HepG2 (cell line): Measurements from ENCODE around the gene MARK2. TPM values are rescaled to one million over a fixed set of nuclear protein-coding genes. Genes with fewer than 3 reads are reported as not detected.
A peak's percentile ranks its signal among the peaks of the same experiment; 100 is the strongest.

ENCODE experiments used
- ARID4A ChIP-seq: sonication (generic); formaldehyde crosslinking; IDR thresholded peaks from 2 replicates; pipeline ENCODE4 v1.5.0; 2020; ENCODE audit warnings: mild to moderate bottlenecking, missing genetic modification reagents, borderline replicate concordance
- CBX1 ChIP-seq: IDR thresholded peaks from one replicate; pipeline ENCODE4 v1.6.1; 2016; ENCODE audit warnings: antibody characterized with exemption, low read depth
- HNF4G ChIP-seq, 2 experiments: sonication (generic) in 1 of 2; formaldehyde crosslinking in 1 of 2; IDR thresholded peaks; 2 replicates each; pipeline versions ENCODE4 v1.4.0 to v1.6.1; 2011 to 2020; ENCODE audit warnings: borderline replicate concordance in 2 of 2, low read depth in 2 of 2, mild to moderate bottlenecking in 2 of 2, low read length in 1 of 2, missing genetic modification reagents in 1 of 2, moderate library complexity in 1 of 2
- HNRNPLL ChIP-seq: fragments of 200-400 bp; formaldehyde crosslinking; IDR thresholded peaks from 2 replicates; pipeline ENCODE4 v1.6.1; 2017; ENCODE audit warnings: mild to moderate bottlenecking, low read depth, low read length; ENCODE audit not compliant: poor library complexity, severe bottlenecking
- MNT ChIP-seq: fragments of 450-650 bp; IDR thresholded peaks from 2 replicates; pipeline ENCODE4 v1.6.1; 2016
- MYNN ChIP-seq: sonication (generic); formaldehyde crosslinking; IDR thresholded peaks from 2 replicates; pipeline ENCODE4 v1.4.0; 2020; ENCODE audit warnings: mild to moderate bottlenecking, low read depth, missing genetic modification reagents
- POLR2AphosphoS5 ChIP-seq: IDR thresholded peaks from 2 replicates; pipeline ENCODE4 v1.6.1; 2012; ENCODE audit warnings: low read depth, low read length
- RBFOX2 ChIP-seq: fragments of 200-400 bp; formaldehyde crosslinking; IDR thresholded peaks from 2 replicates; pipeline ENCODE4 v1.6.1; 2017; ENCODE audit warnings: low read depth, mild to moderate bottlenecking, low read length
- REST ChIP-seq, 2 experiments: IDR thresholded peaks; 2 replicates each; pipeline ENCODE4 v1.6.1; 2011 to 2012; ENCODE audit warnings: low read length in 2 of 2, borderline replicate concordance in 1 of 2, low read depth in 1 of 2, mild to moderate bottlenecking in 1 of 2, moderate library complexity in 1 of 2
- RXRB ChIP-seq: IDR thresholded peaks from 2 replicates; pipeline ENCODE4 v1.6.1; 2016; ENCODE audit warnings: borderline replicate concordance, missing genetic modification reagents, missing compliant biosample characterization
- SIN3A ChIP-seq: IDR thresholded peaks from 2 replicates; pipeline ENCODE4 v1.6.1; 2011; ENCODE audit warnings: low read depth, mild to moderate bottlenecking, control low read depth, low read length, borderline replicate concordance
- SMAD1 ChIP-seq: sonication (generic); formaldehyde crosslinking; IDR thresholded peaks from 2 replicates; pipeline ENCODE4 v1.4.0; 2020; ENCODE audit warnings: missing genetic modification reagents, low read depth, mild to moderate bottlenecking, borderline replicate concordance
- SP1 ChIP-seq, 2 experiments: fragments of 450-650 bp in 1 of 2; sonication (generic) in 1 of 2; formaldehyde crosslinking in 1 of 2; IDR thresholded peaks; 2 replicates each; pipeline versions ENCODE4 v1.4.0 to v1.6.1; 2016 to 2020; ENCODE audit warnings: missing genetic modification reagents in 1 of 2
- SP5 ChIP-seq: IDR thresholded peaks from 2 replicates; pipeline ENCODE4 v1.6.1; 2016; ENCODE audit warnings: low read depth, borderline replicate concordance
- TOPORS ChIP-seq: sonication (generic); formaldehyde crosslinking; IDR thresholded peaks from 2 replicates; pipeline ENCODE4 v1.8.0; 2023; ENCODE audit warnings: mild to moderate bottlenecking, missing genetic modification reagents
- U2AF1 ChIP-seq: fragments of 200-400 bp; formaldehyde crosslinking; optimal IDR thresholded peaks from 2 replicates; pipeline ENCODE3; 2017; ENCODE audit warnings: mild to moderate bottlenecking, low read depth, low read length
- ZNF547 ChIP-seq: sonication (generic); formaldehyde crosslinking; IDR thresholded peaks from 2 replicates; pipeline ENCODE4 v1.5.1; 2020; ENCODE audit warnings: mild to moderate bottlenecking, missing genetic modification reagents
- ZNF772 ChIP-seq: sonication (generic); formaldehyde crosslinking; IDR thresholded peaks from 2 replicates; pipeline ENCODE4 v1.5.0; 2020; ENCODE audit warnings: mild to moderate bottlenecking, missing genetic modification reagents
- polyA plus RNA-seq, 8 experiments: library from polyadenylated mRNA; depleted of rRNA in 3 of 8; stranded (reverse) in 7 of 8; unstranded in 1 of 8; fragments of >200 nt; fragmentation: Illumina TruSeq in 4 of 8; extraction: Trizol in 4 of 8; gene quantifications; 2 replicates each; pipeline versions ENCODE4 v1.2.1 to v1.2.3, GENCODE V29; 2011 to 2016; ENCODE audit warnings: low read depth in 4 of 8, missing spikeins in 1 of 8, mixed read lengths in 1 of 8; ENCODE audit not compliant: insufficient read depth in 1 of 8
- total RNA-seq, 5 experiments: library from RNA; depleted of rRNA; stranded (reverse); fragments of >200 nt; fragmentation: Illumina TruSeq; extraction: Trizol; gene quantifications; 2 replicates each; pipeline ENCODE4 v1.2.3, GENCODE V29; 2016; ENCODE audit warnings: low read depth in 1 of 5

The MARK2 gene
- total and polyA plus RNA-seq, 2 of the 13 experiments (the other 11 are each of a cell fraction or from before 2014, with no cell fraction given): 13.5 to 13.9 TPM

- TF ChIP-seq SMAD1 (CRISPR knock-in tag) (no peak), SP5 (CRISPR knock-in tag) (peak; percentile 76; the same call in 1 of the 2 replicates), ZNF547 (CRISPR knock-in tag) (no peak), MYNN (CRISPR knock-in tag) (no peak), ARID4A (CRISPR knock-in tag) (peak; percentile 46; the same call in 1 of the 2 replicates), TOPORS (CRISPR knock-in tag) (no peak), REST (IDR thresholded peaks at IDR 0.05; ENCODE audit: borderline replicate concordance in 1 of 2, low read depth in 1 of 2, low read length in 2 of 2) (no peak), POLR2AphosphoS5 (peak; percentile 42), MNT (peak; percentile 66), U2AF1 (peak; percentile 29), CBX1 (peak; percentile 42), HNF4G (IDR thresholded peaks at IDR 0.05; ENCODE audit: borderline replicate concordance, low read depth, low read length) (0 out of 2 replicates have a peak, but pooled peaks have one; percentile 61), HNF4G (CRISPR knock-in tag; IDR thresholded peaks at IDR 0.05; ENCODE audit: borderline replicate concordance, low read depth) (no peak), SIN3A (peak; percentile 63; the same call in 1 of the 2 replicates), SP1 (IDR thresholded peaks at IDR 0.05) (no peak), SP1 (CRISPR knock-in tag; IDR thresholded peaks at IDR 0.05) (peak; percentile 80), HNRNPLL (peak; percentile 77), RBFOX2 (peak; percentile 87), RXRB (CRISPR knock-in tag) (peak; percentile 21; the same call in 1 of the 2 replicates), ZNF772 (CRISPR knock-in tag) (peak; percentile 5; the same call in 1 of the 2 replicates)
Observed at GRCh38 chr11:63838678-63839507, at the start of gene MARK2 (continued).
